Activated naive CD4-positive, alpha-beta T cell treated with Interleukin-2 at 50 U/mL for 16 hours (primary cell): ENCODE data around the gene SNRPE.

Experiments used
- DNase-seq: peaks from one replicate; pipeline ENCODE4 v3.0.0-alpha.2; 2020

The SNRPE gene

GRCh38 chr1:203888807-203889251 is 27.4 kb downstream of the SNRPE start:
- no peak for DNase-seq

GRCh38 chr1:203891950-203892349 is 30.6 kb downstream of the SNRPE start:
- DNase-seq: no peak

GRCh38 chr1:203898458-203899352 is 37.3 kb downstream of the SNRPE start:
- no peak for DNase-seq

- no peak for DNase-seq
Measured at GRCh38 chr1:203899353-203899716, 37.9 kb downstream of the SNRPE start.

GRCh38 chr1:203899869-203900714 is 38.7 kb downstream of the SNRPE start:
- no peak for DNase-seq

- no peak for DNase-seq
Measured at GRCh38 chr1:203901581-203901980, 40.2 kb downstream of the SNRPE start.

GRCh38 chr1:203905275-203905674 is 43.9 kb downstream of the SNRPE start:
- no peak for DNase-seq

- DNase-seq: no peak
Measured at GRCh38 chr1:203906932-203907331, 45.5 kb downstream of the SNRPE start.

GRCh38 chr1:203907901-203908300 is 46.5 kb downstream of the SNRPE start:
- no peak for DNase-seq

GRCh38 chr1:203911806-203912205 is 50.4 kb downstream of the SNRPE start:
- no peak for DNase-seq

- no peak for DNase-seq
Measured at GRCh38 chr1:203913073-203913521, 51.7 kb downstream of the SNRPE start.

- DNase-seq: no peak
Measured at GRCh38 chr1:203914292-203914691, 52.9 kb downstream of the SNRPE start.

- DNase-seq: no peak
Measured at GRCh38 chr1:203915811-203916210, 54.4 kb downstream of the SNRPE start.

GRCh38 chr1:203916756-203917155 is 55.4 kb downstream of the SNRPE start:
- no peak for DNase-seq
